Chondrocyte (in vitro differentiated cells): ENCODE measurements around the gene KRT16. TPM values are rescaled to one million over a fixed set of nuclear protein-coding genes. Genes with fewer than 3 reads are reported as not detected.

Experiments
- DNase-seq: peaks from one replicate; pipeline ENCODE4 v3.0.0; 2021; ENCODE audit warnings: mixed read lengths, low spot score
- H3K27ac Mint-ChIP-seq: one replicate; pipeline ENCODE4 v1.8.0; 2021; ENCODE audit warnings: mild to moderate bottlenecking, moderate library complexity, mixed read lengths; ENCODE audit not compliant: unreplicated experiment
- H3K27me3 Mint-ChIP-seq: 2 replicates; pipeline ENCODE4 v1.8.0; 2021; ENCODE audit warnings: low read depth, mixed read lengths
- H3K36me3 Mint-ChIP-seq: 2 replicates; pipeline ENCODE4 v1.8.0; 2021; ENCODE audit warnings: low read depth, mixed read lengths
- H3K4me1 Mint-ChIP-seq: 2 replicates; pipeline ENCODE4 v1.8.0; 2021; ENCODE audit warnings: low read depth, mild to moderate bottlenecking, mixed read lengths
- H3K4me3 Mint-ChIP-seq: one replicate; pipeline ENCODE4 v1.8.0; 2021; ENCODE audit warnings: mild to moderate bottlenecking, moderate library complexity, mixed read lengths; ENCODE audit not compliant: unreplicated experiment
- H3K9me3 Mint-ChIP-seq: 2 replicates; pipeline ENCODE4 v1.8.0; 2021; ENCODE audit warnings: low read depth, mixed read lengths
- CTCF ChIP-seq: fragments of 200-600 bp; sonication (generic); IDR thresholded peaks from 2 replicates; pipeline ENCODE4 v1.5.0; 2021; ENCODE audit warnings: antibody characterized with exemption, mild to moderate bottlenecking, moderate library complexity
- total RNA-seq: library from RNA; stranded (reverse); gene quantifications from 3 replicates; pipeline ENCODE4 v1.2.1, GENCODE V29; 2021

The KRT16 gene
- total RNA-seq, 1 donor from 2014 or later: 5.9 TPM

- peaks cover 53% of the 10 kb centered on the region for H3K27me3 Mint-ChIP-seq
- H3K4me1 Mint-ChIP-seq: peaks cover 3% of the 10 kb centered on the region
- no peak overlapping the region for H3K27ac Mint-ChIP-seq
- TF ChIP-seq CTCF: no peak
- no peak for DNase-seq
- no peak overlapping the region for H3K4me3 Mint-ChIP-seq
- H3K9me3 Mint-ChIP-seq: no peaks in the 10 kb centered on the region
- no peaks in the 10 kb centered on the region for H3K36me3 Mint-ChIP-seq
Measured at GRCh38 chr17:41575336-41575735, 37.2 kb downstream of the KRT16 start.

GRCh38 chr17:41571561-41572434, 40.8 kb downstream of the KRT16 start, which contains the start of gene KRT9:
Gene KRT9, minus strand, starts transcription at chr17:41572059. Its CDS starts 67 bp downstream, at chr17:41571992.
- H3K27ac Mint-ChIP-seq: no peak within 1 kb of the TSS
- H3K27me3 Mint-ChIP-seq: peaks cover 70% of the 10 kb centered on the region
- H3K4me1 Mint-ChIP-seq: no peaks in the 10 kb centered on the region
- no peak for TF ChIP-seq CTCF
- no peak for DNase-seq
- H3K9me3 Mint-ChIP-seq: no peaks in the 10 kb centered on the region
- H3K4me3 Mint-ChIP-seq: no peak within 1 kb of the TSS
- H3K36me3 Mint-ChIP-seq: no peaks in the 10 kb centered on the region

GRCh38 chr17:41567317-41567716, 45.2 kb downstream of the KRT16 start:
- no peak overlapping the region for H3K27ac Mint-ChIP-seq
- no peak for DNase-seq
- H3K9me3 Mint-ChIP-seq: no peaks in the 10 kb centered on the region
- H3K4me3 Mint-ChIP-seq: no peak overlapping the region
- H3K36me3 Mint-ChIP-seq: no peaks in the 10 kb centered on the region
- no peaks in the 10 kb centered on the region for H3K4me1 Mint-ChIP-seq
- peaks cover 67% of the 10 kb centered on the region for H3K27me3 Mint-ChIP-seq
- no peak for TF ChIP-seq CTCF

GRCh38 chr17:41565338-41565737, 47.2 kb downstream of the KRT16 start:
- H3K27me3 Mint-ChIP-seq: peaks cover 67% of the 10 kb centered on the region
- H3K27ac Mint-ChIP-seq: no peak overlapping the region
- H3K9me3 Mint-ChIP-seq: no peaks in the 10 kb centered on the region
- H3K4me3 Mint-ChIP-seq: no peak overlapping the region
- no peaks in the 10 kb centered on the region for H3K4me1 Mint-ChIP-seq
- TF ChIP-seq CTCF: no peak
- no peak for DNase-seq
- no peaks in the 10 kb centered on the region for H3K36me3 Mint-ChIP-seq

- Mint-ChIP-seq H3K4me1 (no peaks in the 10 kb centered on the region), H3K36me3 (no peaks in the 10 kb centered on the region), H3K27me3 (peaks cover 59% of the 10 kb centered on the region), H3K27ac (no peak overlapping the region), H3K9me3 (no peaks in the 10 kb centered on the region), H3K4me3 (no peak overlapping the region)
- no peak for TF ChIP-seq CTCF
- no peak for DNase-seq
Measured at GRCh38 chr17:41563607-41564170, 48.9 kb downstream of the KRT16 start.
